HG03342 (cell line): ENCODE results near the gene CHRNA7.

Source experiments
- ATAC-seq: cut with Tn5 transposase; IDR thresholded peaks from one replicate; pipeline ENCODE4 v1.9.1; 2021; ENCODE audit warnings: mild to moderate bottlenecking, moderate library complexity; ENCODE audit not compliant: unreplicated experiment

The CHRNA7 gene

GRCh38 chr15:32029862-32030781 lies at the start of gene CHRNA7:
CHRNA7 (plus strand) TSS chr15:32030515; CDS start chr15:32030595, 80 bp downstream.
- no peak for ATAC-seq

DNA sequence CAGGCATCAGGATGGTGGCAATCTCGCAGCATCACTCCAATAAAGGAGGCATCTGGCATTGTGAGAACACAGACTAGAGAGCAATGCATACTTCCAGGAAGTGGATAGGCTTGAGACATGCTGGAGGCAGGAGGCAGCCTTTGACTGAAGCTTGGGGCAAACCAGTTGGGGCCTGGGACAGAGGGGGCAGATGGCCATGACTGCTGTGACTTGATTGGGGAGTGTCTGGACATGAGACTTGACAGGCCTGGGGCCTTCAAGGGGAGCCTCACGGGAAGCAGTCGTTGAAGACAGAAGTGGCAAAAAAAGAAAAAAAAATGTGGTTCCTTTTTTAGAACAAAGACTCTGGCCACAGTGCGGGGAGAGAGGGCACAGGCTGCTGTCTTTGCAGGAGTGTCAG lies 44.7 kb upstream of the CHRNA7 start:
- ATAC-seq: no peak

- no peak for ATAC-seq
These were observed 37.3 kb upstream of the CHRNA7 start for GRCh38 chr15:31993062-31993461.

GRCh38 chr15:31997711-31998110 lies 32.6 kb upstream of the CHRNA7 start:
- no peak for ATAC-seq

GRCh38 chr15:32003558-32003957 lies 26.8 kb upstream of the CHRNA7 start:
- no peak for ATAC-seq

GRCh38 chr15:32004249-32004648 lies 26.1 kb upstream of the CHRNA7 start:
- no peak for ATAC-seq

DNA sequence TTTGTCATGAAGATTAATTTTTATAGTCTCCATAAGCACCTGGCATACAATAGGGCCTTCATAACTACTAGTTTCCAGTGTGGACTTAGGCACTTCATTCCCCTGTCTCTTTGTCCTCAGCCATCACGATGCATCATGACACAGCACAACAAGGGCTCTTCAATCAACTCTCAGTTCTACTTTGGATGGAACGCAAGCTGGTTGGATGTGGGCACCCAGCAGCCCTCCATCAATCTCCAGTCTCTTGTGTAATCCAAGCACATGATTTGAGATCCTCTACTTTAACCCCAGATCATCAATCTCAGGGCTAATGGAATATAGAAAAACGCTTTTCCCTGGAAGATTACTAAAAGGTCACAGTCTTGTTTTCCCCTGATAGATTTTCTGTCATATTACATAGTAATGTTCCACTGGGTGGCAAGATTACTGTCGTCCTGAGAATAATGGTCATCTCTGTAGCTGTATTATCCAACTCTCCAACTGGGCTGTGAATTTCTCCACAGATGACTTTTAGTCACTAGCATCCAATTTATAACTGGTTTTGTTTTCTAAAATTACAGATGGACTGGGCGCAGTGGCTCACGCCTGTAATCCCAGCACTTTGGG lies 22.9 kb upstream of the CHRNA7 start:
- no peak for ATAC-seq

DNA sequence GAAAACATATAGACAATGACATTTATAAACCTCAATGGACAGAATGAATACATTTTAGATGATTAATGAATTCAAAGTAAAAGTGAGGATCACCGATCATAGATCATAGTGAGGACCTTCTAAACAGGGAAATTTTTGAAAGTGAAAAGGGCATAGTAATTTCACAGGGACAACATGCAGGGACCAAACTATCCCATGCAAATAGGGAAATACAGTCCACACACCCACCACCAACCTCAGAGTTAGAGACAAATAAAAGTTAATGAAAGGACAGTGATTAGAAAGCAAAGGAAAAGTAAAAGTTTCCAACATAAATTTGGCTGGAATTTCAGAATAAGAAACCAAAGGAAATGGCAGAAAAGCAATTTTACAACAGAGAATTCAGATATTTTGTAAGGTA lies 15.4 kb upstream of the CHRNA7 start:
- no peak for ATAC-seq

DNA sequence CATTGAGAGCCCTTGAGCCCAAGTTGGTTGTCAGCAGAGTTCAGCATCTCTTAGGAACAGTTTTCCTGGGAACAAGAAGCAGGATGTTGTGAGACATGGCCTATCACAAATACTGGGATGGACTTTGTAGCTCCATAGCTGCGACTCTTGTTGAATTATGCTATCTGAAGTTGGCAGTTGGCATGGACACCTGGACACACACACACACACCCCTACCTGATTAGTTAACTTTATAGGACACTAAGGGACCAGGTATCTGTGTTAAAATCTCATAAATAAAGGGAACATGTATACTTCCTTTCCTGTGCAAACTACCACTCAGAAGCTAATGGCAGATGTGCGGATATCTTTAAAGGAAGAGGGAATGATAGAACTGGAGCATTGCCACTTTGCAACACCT lies 10.2 kb upstream of the CHRNA7 start:
- ATAC-seq: no peak

- no peak for ATAC-seq
These were observed 1.4 kb upstream of the CHRNA7 start for GRCh38 chr15:32028921-32029320.

DNA sequence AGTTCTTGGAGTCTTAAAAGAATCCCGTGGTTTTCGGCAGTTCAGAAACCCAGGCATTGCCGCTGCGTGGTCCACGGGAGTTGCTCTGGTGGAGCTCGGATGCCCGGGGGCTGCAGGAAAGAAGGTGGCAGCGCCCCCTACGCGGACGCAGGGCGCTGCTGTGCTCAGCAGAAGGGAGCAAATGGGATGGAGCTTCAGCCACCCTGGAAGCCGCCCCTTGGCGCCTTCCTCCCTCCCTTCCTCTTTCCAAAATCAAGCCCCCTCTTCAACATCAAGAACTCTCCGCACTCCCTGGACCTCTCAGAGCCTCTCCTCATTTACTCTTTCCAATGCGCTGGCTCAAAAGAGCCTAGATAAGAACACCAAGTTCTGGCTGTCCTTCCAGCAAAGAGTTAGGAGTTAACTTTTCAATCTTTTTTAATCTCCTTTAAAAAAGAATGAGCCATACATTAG lies 880 bp upstream of the CHRNA7 start:
- no peak for ATAC-seq

DNA sequence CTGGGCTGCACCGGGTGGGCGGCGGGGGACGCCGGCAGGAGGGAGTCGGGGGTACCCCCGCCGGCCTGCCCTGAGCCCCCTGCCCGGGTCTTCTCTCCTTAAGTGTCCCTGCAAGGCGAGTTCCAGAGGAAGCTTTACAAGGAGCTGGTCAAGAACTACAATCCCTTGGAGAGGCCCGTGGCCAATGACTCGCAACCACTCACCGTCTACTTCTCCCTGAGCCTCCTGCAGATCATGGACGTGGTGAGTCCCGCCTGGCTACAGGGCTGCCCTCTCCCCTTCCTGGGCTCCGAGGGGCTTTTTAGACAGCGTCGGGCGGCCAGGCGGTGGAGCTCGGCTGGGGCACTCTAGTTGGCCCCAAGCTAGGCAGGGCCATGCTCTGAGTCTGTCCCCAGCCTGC lies 480 bp downstream of the CHRNA7 start:
- ATAC-seq: no peak

DNA sequence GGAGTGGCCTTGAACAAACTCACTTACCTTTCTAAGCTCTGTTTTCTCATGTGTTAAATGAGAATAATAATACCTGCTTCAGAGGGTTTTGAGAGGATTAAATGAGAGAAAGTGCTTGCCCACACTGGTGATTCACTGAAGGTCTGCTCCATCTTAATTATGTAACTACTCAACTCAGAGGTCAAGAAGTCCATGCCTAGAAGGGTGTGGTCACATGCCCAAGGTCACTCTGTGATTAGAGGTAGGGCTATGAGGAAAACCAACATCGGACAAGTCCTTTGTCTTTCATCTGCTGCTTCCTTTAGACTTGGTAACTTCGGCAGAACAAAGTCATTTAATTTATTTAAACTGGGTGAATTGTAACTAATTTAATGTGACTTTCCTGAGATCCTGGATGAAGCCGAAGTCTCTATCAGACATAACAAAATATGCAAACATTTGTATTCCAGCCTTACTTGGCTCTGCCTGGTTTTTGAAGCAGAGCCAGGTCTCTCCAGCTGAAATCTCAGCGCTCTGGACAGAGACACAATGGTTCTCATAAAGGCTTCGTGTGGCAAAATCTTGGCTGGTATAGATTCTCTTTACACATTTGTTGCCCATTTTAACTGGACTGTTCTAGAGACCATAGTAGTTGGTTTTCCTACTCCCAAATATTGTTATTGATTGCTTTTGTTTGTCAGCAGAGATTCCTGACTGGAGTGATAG lies 3.0 kb downstream of the CHRNA7 start:
- ATAC-seq: no peak

DNA sequence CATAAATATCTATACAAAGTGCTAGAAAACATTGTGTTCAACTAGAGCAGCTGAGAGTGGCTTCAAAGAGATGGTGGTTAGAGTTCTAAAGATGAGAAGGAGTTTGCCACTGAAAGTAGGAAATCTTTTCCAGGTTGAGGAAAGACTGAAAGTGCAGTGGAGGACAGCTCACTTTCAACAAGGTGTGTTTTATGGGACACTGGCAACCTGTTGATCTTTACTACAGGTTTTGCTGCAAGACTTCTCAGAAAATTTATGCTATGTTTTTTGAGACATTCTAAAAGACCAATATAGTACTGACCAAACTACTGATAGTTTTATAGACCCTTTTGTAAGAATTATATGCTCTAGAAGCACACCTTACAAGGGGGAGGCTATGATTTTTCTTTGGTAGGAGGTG lies 3.8 kb downstream of the CHRNA7 start:
- no peak for ATAC-seq

DNA sequence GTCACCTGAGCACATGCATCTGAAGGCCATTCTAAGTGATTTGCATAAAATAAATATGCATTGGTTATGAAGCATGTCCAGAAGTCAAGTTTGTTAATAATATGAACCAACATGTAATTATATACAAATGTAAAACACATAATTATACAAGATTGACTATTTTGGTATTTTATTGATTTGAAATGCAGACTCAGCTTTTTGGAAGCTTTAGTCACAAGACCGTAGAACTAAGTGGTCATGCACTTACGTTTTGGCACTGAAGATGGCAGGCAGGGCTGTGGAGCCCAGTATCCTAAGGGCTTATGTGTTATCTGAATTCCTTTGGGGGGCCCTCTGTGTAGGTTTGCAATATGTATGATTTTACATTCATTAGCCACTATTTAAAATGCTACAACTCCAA lies 5.0 kb downstream of the CHRNA7 start:
- no peak for ATAC-seq

DNA sequence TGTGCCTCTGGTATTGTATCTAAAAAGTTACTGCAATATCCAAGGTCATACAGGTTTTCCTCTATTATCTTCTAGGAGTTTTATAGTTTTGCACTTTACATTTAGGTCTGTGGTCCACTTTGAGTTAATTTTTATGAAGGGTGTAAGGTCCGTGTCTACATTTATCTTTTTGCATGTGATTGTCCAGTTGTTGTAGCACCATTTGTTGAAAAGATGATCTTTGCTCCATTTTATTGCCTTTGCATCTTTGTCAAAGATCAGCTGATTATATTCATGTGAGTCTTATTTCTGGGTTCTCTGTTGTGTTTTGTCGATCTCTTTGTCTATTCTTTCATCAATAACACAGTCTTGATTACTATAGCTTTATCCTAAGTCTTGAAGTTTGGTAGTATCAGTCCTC lies 6.7 kb downstream of the CHRNA7 start:
- ATAC-seq: no peak

DNA sequence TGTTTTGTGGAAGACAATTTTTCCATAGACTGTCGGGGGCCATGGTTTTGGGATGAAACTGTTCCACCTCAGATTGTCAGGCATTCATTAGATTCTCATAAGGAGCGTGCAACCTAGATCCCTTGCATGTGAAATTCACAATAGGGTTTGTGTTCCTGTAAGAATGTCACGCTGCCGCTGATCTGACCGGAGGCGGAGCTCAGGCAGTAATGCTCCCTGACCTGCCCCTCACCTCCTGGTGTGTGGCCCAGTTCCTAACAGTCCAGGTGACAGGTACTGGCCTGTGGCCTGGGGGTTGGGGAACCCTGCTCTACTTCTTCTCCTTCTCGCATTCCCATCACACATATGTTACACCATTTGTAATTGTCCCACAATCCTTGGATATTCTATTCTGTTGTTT lies 11.0 kb downstream of the CHRNA7 start:
- no peak for ATAC-seq

DNA sequence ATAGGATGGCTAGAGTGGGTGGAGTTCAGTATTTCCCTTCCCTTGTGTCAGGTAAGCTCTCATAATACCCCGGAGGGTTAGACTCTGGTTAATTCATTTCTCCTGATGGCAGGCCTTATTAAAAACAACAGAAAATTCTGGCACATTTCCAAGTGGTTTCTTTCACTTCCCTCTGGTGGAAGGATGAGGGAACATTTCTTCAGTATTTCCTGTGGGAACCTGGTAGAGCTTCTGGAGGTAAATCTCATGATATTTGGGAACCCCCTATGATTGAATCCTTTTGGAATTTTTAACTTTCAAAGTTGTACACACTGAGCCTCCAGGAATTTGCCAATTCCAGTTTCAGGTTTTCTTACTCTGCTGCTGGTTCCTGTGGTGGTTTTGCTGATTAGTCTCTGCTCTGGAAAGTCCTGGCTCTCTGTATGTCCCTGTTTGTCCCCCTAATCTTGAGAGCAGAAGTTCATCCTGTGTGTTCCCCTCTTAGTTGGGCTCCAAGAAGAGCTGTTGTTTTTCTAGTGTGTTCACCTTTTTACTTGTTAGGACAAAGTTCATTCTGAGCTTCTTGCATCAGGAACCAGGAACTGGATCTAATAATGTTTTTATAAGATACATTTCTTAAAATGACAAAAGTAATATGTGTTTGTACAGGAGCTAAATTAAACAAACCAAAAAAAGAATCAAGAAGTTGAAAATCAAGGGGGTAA lies 12.1 kb downstream of the CHRNA7 start:
- no peak for ATAC-seq

GRCh38 chr15:32053719-32054118 lies 23.4 kb downstream of the CHRNA7 start:
- no peak for ATAC-seq

GRCh38 chr15:32057876-32058425 lies 27.6 kb downstream of the CHRNA7 start:
- ATAC-seq: no peak

DNA sequence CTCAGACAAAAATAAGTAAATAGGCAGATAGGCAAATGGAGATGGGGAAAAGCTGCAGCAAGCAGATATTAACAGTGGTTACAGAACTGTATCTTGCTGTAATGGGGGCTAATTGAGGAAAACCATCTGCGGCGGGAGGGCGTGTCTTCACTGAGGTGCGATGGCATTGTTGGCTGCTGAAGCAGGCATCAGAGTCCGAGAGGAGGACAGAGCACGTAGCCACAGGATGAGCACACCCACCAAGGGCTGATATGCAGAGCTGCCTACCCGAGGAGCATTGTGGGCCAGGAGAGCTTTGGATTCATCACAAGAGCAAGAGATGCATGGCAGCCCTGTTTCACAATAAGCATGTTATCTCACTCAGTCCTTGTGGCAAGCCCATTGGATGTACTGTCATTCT lies 30.4 kb downstream of the CHRNA7 start:
- no peak for ATAC-seq
